ENCODE data around the gene MAN2A1.

The MAN2A1 gene

GRCh38 chr5:109681763-109682162 is 8.0 kb upstream of the MAN2A1 start:
- DNase-seq (ENCODE audit: low spot score), result no peak

GRCh38 chr5:109682383-109682782 is 7.3 kb upstream of the MAN2A1 start:
- DNase-seq (ENCODE audit: low spot score), result no peak

DNA sequence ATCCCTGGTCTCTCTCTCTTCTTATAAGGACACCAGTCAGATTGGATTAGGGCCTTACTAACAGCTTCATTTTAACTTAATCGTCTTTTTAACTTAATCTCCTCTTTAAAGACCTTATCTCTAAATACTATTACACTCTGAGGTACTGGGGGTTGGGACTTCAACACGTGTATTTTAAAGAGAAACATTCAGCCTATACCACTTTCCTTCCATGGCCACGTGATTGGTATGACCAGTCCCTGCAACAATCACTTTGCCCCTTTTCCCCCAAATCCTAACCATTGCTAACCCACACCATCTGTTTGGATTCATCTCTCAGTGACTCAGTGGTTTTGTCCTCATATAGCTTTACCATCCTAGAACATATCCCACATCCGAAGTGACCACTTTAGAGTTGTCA is 3.8 kb upstream of the MAN2A1 start:
- no peak for DNase-seq (ENCODE audit: low spot score)

GRCh38 chr5:109688630-109688969 is 1.1 kb upstream of the MAN2A1 start:
- no peak for DNase-seq (ENCODE audit: low spot score)

DNA sequence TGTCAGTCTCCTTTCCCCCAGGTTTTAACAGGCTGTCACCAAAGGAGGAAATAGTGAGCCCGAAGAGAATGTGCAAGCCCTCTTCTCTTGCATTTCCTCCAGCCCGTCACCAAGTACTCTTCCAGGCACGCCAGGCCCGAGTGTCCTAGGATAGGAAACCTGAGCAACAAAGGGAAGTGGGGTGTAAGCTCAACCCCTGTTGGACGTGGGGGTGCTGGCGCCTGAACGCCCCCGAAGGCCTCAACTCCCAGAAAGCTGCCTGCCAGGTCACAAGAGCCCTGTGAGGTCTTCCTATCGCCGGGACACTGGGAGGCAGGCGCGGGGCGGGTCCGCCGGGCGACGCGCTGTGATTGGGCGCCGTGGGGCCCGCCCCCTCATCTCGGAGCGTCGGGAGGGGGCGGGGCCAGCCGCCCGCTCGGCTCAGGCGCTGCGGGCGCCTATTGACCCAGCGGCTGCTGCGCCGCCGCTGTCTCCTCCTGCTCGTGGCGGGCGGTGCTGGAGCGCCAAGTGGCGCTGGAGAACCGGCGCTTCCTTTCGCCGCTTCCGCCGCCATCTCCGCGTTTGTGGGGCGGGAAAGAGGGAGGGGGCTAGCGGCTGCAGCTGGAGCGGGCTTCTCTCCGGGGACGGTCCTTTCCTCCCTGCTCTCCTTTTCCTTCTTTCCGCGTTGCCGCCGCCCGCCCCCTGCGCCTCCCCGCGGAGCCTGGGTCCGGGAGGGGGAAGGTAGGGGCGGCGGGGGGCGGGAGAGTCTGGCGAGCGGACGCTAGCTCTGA is 572 bp upstream of the MAN2A1 start:
- peak; percentile 94 for DNase-seq (ENCODE audit: low spot score)

DNA sequence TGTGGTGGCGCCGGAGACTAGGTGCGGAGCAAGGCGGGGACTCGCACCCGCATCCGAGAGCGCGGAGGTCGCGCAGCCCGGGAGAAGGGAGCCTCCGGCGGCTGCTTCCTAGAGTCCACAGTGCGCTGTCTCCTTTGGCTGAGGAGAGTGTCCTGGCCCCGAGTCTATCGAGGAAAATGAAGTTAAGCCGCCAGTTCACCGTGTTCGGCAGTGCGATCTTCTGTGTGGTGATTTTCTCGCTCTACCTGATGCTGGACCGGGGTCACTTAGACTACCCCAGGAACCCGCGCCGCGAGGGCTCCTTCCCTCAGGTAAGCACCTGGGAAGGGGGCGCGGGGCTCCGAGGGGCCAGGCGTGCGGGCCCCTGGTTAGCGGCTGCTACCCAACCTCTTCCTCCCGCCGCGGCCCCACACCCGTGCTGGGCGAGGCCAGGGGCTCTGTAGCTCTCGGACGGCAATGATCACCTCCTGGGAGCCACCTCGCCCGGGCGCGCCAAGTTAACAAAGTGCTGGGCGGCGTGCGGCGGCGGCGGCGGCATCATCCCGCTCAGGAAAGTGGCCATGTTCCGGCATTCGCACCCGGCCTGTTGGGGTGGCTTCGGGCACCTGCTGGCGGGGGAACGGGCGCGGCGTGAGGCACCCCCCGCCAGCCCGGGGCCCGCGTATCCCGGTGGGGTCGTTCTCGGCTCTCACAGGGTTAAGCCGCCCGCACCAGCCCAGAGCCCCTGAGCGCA is 681 bp downstream of the MAN2A1 start:
- DNase-seq (ENCODE audit: low spot score), result peak; percentile 48

GRCh38 chr5:109690975-109691574 is 1.3 kb downstream of the MAN2A1 start:
- DNase-seq (ENCODE audit: low spot score), result peak; percentile 53

DNA sequence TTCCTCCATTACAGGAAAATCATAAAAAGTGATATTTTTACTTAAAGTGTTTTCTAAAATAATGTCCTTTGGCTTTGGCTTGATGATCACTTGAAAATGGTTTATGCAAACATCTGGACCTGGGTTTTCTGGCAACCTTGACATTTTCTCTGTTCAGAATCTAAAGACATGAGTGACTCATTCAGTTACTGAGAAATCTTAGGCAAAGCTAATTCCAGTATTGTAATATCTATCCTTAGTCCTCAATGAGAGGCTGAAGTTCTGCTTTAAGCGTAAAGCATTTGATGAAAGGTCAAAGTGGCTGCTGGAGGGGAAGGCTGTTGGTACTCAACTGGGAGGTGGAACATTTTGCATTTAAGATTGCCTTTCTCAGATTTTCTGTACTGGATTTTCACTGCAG is 2.3 kb downstream of the MAN2A1 start:
- DNase-seq (ENCODE audit: low spot score), result no peak

DNA sequence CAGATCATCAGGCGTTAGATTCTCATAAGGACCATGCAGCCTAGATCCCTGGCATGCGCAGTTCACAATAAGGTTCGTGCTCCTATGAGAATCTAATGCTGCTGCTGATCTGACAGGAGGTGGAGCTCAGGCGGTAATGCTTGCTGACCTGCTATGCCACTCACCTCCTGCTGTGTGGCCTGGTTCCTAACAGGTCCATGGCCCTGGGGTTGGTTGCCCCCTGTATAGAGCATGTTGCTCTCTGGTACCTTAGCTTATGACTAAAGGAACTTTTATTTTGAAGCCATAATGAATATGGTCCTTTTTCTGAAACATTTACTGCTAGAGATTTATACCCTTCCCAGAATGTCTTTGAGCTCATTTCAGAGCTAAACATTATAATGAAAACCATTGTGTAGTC is 3.1 kb downstream of the MAN2A1 start:
- no peak for DNase-seq (ENCODE audit: low spot score)

DNA sequence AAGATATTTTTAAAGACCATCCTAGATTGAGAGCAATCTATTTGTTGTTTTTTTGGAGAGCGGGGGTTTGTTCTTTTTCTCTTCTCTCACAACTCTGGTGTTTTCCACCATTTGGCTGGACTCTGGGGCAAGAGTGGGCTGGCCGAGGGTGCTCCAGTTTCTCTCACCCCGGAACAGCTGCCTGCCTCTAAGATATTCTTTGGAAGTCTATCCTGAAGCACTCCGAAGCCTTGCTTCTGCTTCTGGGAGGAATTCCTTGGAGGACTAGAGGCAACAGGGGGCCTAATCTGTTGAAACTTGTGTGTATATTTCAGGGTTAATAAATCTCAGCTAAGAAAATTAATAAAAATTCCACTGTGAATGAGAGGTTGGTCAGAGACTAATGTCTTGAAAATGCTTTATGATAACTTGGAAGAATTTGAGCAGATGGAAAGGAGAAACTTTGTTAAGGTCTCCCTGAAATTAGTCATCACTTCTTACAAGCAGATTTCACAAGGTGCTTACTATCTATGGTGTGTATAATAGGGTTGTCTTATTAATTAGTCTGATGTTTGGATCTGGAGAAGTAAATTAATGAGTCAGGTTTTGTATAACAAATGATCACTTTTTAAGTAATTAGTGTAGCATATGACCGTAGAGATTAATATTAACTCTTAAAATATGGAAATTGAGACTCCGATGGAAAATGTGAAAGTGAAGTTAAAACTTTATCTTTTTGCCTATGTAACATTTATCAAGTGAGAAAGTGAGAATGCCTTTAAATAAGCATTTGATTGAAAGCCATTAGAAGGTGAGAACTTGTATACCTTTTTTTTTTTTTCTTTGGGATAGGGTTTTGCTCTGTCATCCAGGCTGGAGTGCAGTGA is 4.0 kb downstream of the MAN2A1 start:
- DNase-seq (ENCODE audit: low spot score), result no peak

GRCh38 chr5:109694451-109694891 is 4.7 kb downstream of the MAN2A1 start:
- DNase-seq (ENCODE audit: low spot score), result no peak

- DNase-seq (ENCODE audit: low spot score), result no peak
These were observed 5.5 kb downstream of the MAN2A1 start for GRCh38 chr5:109695005-109695926.

DNA sequence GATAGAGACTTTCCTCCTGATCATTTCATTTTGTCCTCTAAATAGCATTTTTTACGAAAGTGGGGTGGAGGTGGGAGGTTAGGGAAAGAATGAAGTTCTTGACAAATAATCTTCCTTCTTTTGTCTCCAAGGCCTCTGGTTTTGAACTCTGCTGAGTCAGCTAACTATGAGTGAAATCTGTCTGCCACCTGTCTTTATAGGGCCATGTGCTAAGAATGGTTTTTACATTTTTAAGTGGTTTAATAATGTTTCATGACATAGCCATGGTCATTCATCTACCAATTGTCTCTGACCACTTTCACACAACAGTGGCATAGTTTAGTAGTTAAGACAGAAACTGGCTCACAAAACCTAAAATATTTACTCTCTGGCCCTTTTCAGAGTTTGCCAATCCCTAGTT is 7.6 kb downstream of the MAN2A1 start:
- no peak for DNase-seq (ENCODE audit: low spot score)

GRCh38 chr5:109700516-109701153 is 10.9 kb downstream of the MAN2A1 start:
- no peak for DNase-seq (ENCODE audit: low spot score)

DNA sequence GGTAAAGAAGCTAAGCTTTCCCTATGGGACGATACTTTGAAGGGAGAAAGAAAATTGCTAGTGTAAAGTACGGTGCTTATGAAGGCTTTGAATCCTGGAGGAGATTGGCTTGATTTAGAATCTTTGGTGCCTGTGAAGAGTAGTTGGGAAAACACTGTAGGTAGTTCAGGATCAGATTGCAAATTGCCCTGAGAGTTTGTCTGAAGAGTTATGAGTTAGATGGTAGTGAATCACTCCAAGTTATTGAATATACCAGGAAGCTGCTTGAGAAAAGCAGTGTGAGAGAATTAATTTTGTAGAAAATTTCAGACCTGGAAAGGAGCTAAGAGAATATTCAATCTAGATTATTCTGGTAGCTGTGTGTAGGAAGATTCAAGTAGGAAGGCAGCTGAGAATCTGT is 11.5 kb downstream of the MAN2A1 start:
- DNase-seq (ENCODE audit: low spot score), result no peak

GRCh38 chr5:109701792-109702191 is 12.1 kb downstream of the MAN2A1 start:
- no peak for DNase-seq (ENCODE audit: low spot score)

- DNase-seq (ENCODE audit: low spot score), result no peak
These were observed 13.4 kb downstream of the MAN2A1 start for GRCh38 chr5:109703166-109703565.

DNA sequence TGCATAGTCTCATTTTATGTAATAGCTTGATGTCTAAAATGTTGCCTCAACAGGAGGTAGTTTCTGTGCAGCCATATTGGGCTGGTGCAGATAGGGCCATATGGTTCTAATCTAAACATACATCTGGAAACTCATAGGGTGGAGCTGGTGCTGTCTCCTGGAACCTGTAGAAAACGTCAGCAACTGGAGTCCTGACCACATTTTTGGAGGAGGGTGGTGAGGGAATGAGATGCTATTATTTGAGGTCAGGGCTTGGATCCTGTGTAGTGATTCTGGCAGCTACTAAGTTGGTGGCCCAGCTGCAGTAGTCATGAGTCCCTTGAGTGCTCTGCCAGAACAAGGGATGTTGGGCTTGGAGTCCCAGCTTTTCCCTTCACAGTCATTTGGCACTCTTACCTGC is 14.1 kb downstream of the MAN2A1 start:
- DNase-seq (ENCODE audit: low spot score), result no peak

GRCh38 chr5:109704282-109704952 is 14.7 kb downstream of the MAN2A1 start:
- no peak for DNase-seq (ENCODE audit: low spot score)

DNA sequence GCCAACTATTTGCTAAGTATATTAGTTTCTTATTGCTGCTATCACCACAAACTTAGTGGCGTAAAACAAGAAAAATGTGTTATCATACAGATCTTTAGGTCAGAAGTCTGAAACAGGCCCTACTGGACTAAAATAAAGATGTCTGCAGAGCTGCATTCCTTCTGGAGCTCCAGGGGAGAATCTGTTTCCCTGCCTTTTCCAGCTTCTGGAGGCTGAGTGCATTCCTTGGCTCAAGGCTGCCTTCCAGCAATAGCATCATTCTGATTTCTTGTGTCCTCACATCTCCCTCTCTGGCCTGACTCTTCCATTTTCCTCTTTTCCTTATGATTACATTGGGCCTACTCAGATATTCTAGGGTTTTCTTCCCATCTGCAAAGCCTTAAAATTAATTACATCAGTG is 15.9 kb downstream of the MAN2A1 start:
- DNase-seq (ENCODE audit: low spot score), result no peak
